Tibial nerve (tissue), 4 donors: Measurements from ENCODE around the gene ATAT1. TPM values are rescaled to one million over a fixed set of nuclear protein-coding genes. Genes with fewer than 3 reads are reported as not detected.

Experiments used
- DNase-seq, 2 donors: peaks; one replicate each; pipeline ENCODE4 v3.0.0-alpha.2; 2019; ENCODE audit warnings: low spot score in 2 of 2
- H3K27ac ChIP-seq, 4 donors: fragments of 200-600 bp; sonication (generic) in 3 of 4; one replicate each; pipeline ENCODE4 v1.5.1; 2017 to 2019; ENCODE audit warnings: mild to moderate bottlenecking in 1 of 4
- H3K27me3 ChIP-seq, 2 donors: fragments of 200-600 bp; sonication (generic) in 1 of 2; one replicate each; pipeline versions ENCODE4 v1.5.1 to v1.6.0; 2017 to 2019
- H3K36me3 ChIP-seq, 3 donors: fragments of 200-600 bp; sonication (generic); one replicate each; pipeline ENCODE4 v1.5.1; 2018 to 2019
- H3K4me1 ChIP-seq, 4 donors: fragments of 200-600 bp; sonication (generic) in 3 of 4; one replicate each; pipeline ENCODE4 v1.5.1; 2017 to 2019
- H3K4me3 ChIP-seq, 4 donors: fragments of 200-600 bp; sonication (generic) in 3 of 4; one replicate each; pipeline ENCODE4 v1.5.1; 2017 to 2019; ENCODE audit warnings: mild to moderate bottlenecking in 1 of 4, moderate library complexity in 1 of 4
- H3K9me3 ChIP-seq, 4 donors: fragments of 200-600 bp; sonication (generic) in 3 of 4; one replicate each; pipeline ENCODE4 v1.5.1; 2017 to 2019
- EP300 ChIP-seq, 2 donors: sonication (generic); formaldehyde crosslinking; IDR thresholded peaks; one replicate each; pipeline ENCODE4 v1.6.1; 2017; ENCODE audit warnings: antibody characterized with exemption in 2 of 2, mild to moderate bottlenecking in 1 of 2
- POLR2A ChIP-seq, 2 donors: fragments of 450-650 bp; IDR thresholded peaks; one replicate each; pipeline ENCODE4 v1.6.1; 2017; ENCODE audit warnings: antibody characterized with exemption in 2 of 2, mild to moderate bottlenecking in 2 of 2, moderate library complexity in 2 of 2
- WGBS, 2 donors: methylation state at CpG; one replicate each; pipeline ENCODE4 v1.1.5; 2018; 5-methylcytosine and 5-hydroxymethylcytosine counted together
- total RNA-seq, 4 donors: library from RNA; depleted of rRNA; stranded (reverse); fragments of >200 nt; gene quantifications; one replicate each; pipeline ENCODE4 v1.1.0, GENCODE V29; 2016
- TF ChIP-seq, protein P1 (sequence below), 5 experiments: fragments of 200-600 bp in 3 of 5; fragments of 450-650 bp in 2 of 5; sonication (generic) in 3 of 5; IDR thresholded peaks; one replicate each; pipeline ENCODE4 v1.5.1; 2016 to 2019; ENCODE audit warnings: antibody characterized with exemption in 5 of 5, mild to moderate bottlenecking in 3 of 5, moderate library complexity in 2 of 5

ATAT1 gene
- total RNA-seq, 4 donors from 2014 or later, result 5.5 to 18.0 (median 7.7) TPM

DNA sequence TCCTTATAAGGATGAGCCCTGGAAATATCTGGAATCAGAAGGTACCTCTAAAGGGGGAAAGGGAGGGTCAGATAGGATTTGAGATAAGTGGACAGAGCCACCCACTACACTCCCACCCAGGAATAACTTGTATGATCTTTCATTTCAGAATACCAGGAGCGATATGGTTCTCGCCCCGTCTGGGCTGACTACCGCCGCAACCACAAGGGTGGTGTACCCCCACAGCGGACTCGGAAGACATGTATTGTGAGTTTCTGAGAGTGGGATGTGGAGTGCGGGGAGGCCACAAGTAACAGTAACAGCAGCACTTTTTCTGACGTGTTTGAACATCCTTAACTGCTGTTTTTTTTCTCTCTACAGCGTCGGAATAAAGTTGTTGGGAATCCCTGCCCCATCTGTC is 7.1 kb upstream of the ATAT1 start:
- TF ChIP-seq EP300 (IDR thresholded peaks at IDR 0.05) (no peak), POLR2A (IDR thresholded peaks at IDR 0.05) (no peak)
- TF ChIP-seq, protein P1, sequence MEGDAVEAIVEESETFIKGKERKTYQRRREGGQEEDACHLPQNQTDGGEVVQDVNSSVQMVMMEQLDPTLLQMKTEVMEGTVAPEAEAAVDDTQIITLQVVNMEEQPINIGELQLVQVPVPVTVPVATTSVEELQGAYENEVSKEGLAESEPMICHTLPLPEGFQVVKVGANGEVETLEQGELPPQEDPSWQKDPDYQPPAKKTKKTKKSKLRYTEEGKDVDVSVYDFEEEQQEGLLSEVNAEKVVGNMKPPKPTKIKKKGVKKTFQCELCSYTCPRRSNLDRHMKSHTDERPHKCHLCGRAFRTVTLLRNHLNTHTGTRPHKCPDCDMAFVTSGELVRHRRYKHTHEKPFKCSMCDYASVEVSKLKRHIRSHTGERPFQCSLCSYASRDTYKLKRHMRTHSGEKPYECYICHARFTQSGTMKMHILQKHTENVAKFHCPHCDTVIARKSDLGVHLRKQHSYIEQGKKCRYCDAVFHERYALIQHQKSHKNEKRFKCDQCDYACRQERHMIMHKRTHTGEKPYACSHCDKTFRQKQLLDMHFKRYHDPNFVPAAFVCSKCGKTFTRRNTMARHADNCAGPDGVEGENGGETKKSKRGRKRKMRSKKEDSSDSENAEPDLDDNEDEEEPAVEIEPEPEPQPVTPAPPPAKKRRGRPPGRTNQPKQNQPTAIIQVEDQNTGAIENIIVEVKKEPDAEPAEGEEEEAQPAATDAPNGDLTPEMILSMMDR (IDR thresholded peaks at IDR 0.05), result no peak
- H3K36me3 ChIP-seq, result peaks cover 8 to 69% (median 30%) of the 10 kb centered on the region in 3 donors
- WGBS, 2 donors, result 94% methylated on average over 11 of the region's 11 CpGs
- DNase-seq, result no peak
- no peaks in the 10 kb centered on the region for H3K9me3 ChIP-seq
- peak overlapping the region in 1 of 4 donors; percentile 95 for H3K27ac ChIP-seq
- no peak overlapping the region for H3K4me3 ChIP-seq
- H3K4me1 ChIP-seq, result peaks cover 0 to 22% (median 12%) of the 10 kb centered on the region in 4 donors
- H3K27me3 ChIP-seq, result no peaks in the 10 kb centered on the region

DNA sequence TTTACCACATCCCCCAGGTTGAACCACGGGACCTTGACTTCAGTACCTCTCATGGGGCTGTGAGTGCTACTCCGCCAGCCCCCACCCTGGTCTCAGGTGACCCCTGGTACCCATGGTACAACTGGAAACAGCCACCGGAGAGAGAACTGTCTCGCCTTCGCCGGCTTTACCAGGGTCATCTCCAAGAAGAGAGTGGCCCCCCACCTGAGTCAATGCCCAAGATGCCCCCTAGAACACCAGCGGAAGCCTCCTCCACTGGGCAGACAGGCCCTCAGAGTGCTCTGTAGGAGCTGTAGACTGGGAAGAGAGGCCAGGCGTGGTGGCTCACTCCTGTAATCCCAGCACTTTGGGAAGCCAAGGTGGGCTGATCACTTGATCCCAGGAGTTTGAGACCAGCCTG is 1.2 kb upstream of the ATAT1 start:
- Histone ChIP-seq H3K27ac (peak overlapping the region in 3 of 4 donors; percentile 89 to 97 (median 96)), H3K27me3 (no peaks in the 10 kb centered on the region), H3K36me3 (peaks cover 0 to 81% (median 24%) of the 10 kb centered on the region in 3 donors), H3K4me1 (peaks cover 0 to 24% (median 4%) of the 10 kb centered on the region in 4 donors), H3K4me3 (no peak overlapping the region), H3K9me3 (no peaks in the 10 kb centered on the region)
- DNase-seq, result no peak
- WGBS, 2 donors, result 93 to 98% methylated on average over 6 to 8 of the region's 8 CpGs
- TF ChIP-seq, protein P1 (IDR thresholded peaks at IDR 0.05), result no peak
- no peak for TF ChIP-seq EP300 (IDR thresholded peaks at IDR 0.05)
- TF ChIP-seq POLR2A (IDR thresholded peaks at IDR 0.05), result no peak

DNA sequence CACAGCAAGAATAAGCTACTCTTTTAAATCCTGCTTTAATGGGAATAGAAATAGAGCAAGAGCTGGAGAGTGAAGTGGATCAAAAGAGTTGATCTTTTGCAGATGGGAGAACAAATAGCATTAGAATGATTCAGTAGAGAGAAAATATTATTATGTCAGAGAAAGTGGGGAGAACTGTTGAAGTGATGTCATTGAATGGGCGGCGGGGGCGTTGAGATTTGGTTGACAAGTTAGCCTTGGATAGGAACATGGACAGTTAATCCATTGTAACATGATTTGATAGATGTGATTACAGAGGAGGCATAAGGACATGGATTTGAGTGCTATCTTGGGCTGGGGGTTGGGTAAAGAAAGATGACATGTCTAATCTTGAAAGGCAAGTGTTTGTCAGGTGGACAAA is 9.2 kb downstream of the ATAT1 start:
- TF ChIP-seq EP300 (IDR thresholded peaks at IDR 0.05) (no peak), POLR2A (IDR thresholded peaks at IDR 0.05) (no peak)
- TF ChIP-seq, protein P1 (IDR thresholded peaks at IDR 0.05), result no peak
- Histone ChIP-seq H3K27me3 (no peaks in the 10 kb centered on the region), H3K4me3 (no peak overlapping the region), H3K9me3 (no peaks in the 10 kb centered on the region), H3K36me3 (peaks cover 0 to 64% (median 10%) of the 10 kb centered on the region in 3 donors), H3K27ac (no peak overlapping the region), H3K4me1 (no peaks in the 10 kb centered on the region)
- no peak for DNase-seq
- 90 to 94% methylated on average over 3 of the region's 3 CpGs for WGBS, 2 donors

DNA sequence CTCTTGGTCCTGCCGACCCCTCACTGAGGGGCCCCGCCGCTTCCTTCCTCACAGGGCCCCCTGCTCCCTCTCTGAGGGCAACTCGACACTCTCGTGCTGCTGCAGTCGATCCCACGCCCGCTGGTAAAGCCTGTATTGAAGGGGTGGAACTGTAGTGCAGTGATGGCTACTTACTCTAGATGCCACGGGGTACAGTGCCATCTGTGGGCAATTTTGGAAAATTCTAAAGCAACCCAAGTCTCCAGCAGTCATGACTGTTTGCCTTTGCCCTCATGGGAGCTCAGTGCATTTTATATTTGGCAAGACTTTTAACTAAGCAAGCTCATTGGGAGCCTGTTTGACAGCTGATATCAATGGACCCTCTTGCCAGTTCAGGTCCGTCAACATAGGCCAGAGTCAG is 13.8 kb downstream of the ATAT1 start:
- Histone ChIP-seq H3K36me3 (peaks cover 4 to 69% (median 10%) of the 10 kb centered on the region in 3 donors), H3K27me3 (no peaks in the 10 kb centered on the region), H3K9me3 (no peaks in the 10 kb centered on the region), H3K4me3 (no peak overlapping the region), H3K4me1 (no peaks in the 10 kb centered on the region), H3K27ac (no peak overlapping the region)
- TF ChIP-seq EP300 (IDR thresholded peaks at IDR 0.05) (no peak), POLR2A (IDR thresholded peaks at IDR 0.05) (no peak)
- TF ChIP-seq, protein P1 (IDR thresholded peaks at IDR 0.05), result no peak
- WGBS, 2 donors, result 74 to 80% methylated on average over 10 of the region's 10 CpGs
- no peak for DNase-seq

DNA sequence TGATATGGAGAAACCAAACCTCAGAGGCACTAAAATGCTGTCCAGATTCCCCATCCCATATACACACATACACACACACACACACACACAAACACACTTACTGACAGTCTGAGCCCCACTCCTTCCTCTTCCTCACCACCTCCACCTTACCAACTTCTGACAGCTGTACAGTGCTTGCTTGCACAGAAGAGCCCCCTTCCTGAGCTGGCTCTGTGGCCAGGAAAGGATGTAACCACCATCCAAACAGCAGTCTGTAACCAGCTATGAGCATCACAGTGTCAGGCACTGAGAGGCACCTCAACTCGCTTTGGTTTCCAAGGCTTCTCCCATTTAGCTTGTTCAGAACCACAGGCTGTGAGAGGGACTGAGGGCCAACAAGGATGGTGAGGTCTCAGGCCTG is 14.4 kb downstream of the ATAT1 start:
- 75 to 100% methylated on average over 1 of the region's 1 CpG for WGBS, 2 donors
- peaks cover 4 to 66% (median 10%) of the 10 kb centered on the region in 3 donors for H3K36me3 ChIP-seq
- H3K27ac ChIP-seq, result no peak overlapping the region
- TF ChIP-seq, protein P1 (IDR thresholded peaks at IDR 0.05), result no peak
- no peak for TF ChIP-seq EP300 (IDR thresholded peaks at IDR 0.05)
- TF ChIP-seq POLR2A (IDR thresholded peaks at IDR 0.05), result no peak
- no peak for DNase-seq
- no peak overlapping the region for H3K4me3 ChIP-seq
- H3K4me1 ChIP-seq, result peaks cover 0 to 1% (median under 1%) of the 10 kb centered on the region in 4 donors
- H3K9me3 ChIP-seq, result no peaks in the 10 kb centered on the region
- no peaks in the 10 kb centered on the region for H3K27me3 ChIP-seq
